Liver (tissue), 9 donors: ENCODE measurements around the gene COL15A1. TPM values are rescaled to one million over a fixed set of nuclear protein-coding genes. Genes with fewer than 3 reads are reported as not detected.

Experiments
- DNase-seq: peaks from one replicate; pipeline ENCODE4 v3.0.0-alpha.2; 2017; ENCODE audit warnings: low spot score
- H3K27ac ChIP-seq, 2 donors: one replicate each; pipeline ENCODE4 v1.7.0; 2013; ENCODE audit warnings: inconsistent platforms in 2 of 2, low read length in 2 of 2, control low read depth in 1 of 2, low read depth in 1 of 2, mild to moderate bottlenecking in 1 of 2
- H3K27me3 ChIP-seq, 4 donors: one replicate each; pipeline versions ENCODE4 v1.6.1 to v1.7.0; 2013; ENCODE audit warnings: low read length in 3 of 4, inconsistent platforms in 1 of 4, mild to moderate bottlenecking in 1 of 4, moderate library complexity in 1 of 4; ENCODE audit not compliant: control insufficient read depth in 4 of 4, insufficient read depth in 4 of 4
- H3K36me3 ChIP-seq, 4 donors: one replicate each; pipeline versions ENCODE4 v1.6.1 to v1.7.0; 2013; ENCODE audit warnings: low read length in 3 of 4, mild to moderate bottlenecking in 3 of 4, low read depth in 1 of 4, moderate library complexity in 1 of 4; ENCODE audit not compliant: control insufficient read depth in 4 of 4, insufficient read depth in 3 of 4
- H3K4me1 ChIP-seq, 4 donors: one replicate each; pipeline versions ENCODE4 v1.6.1 to v1.7.0; 2013; ENCODE audit warnings: low read length in 3 of 4, mild to moderate bottlenecking in 3 of 4, moderate library complexity in 1 of 4; ENCODE audit not compliant: control insufficient read depth in 4 of 4, insufficient read depth in 4 of 4
- H3K4me3 ChIP-seq, 3 donors: one replicate each; pipeline versions ENCODE4 v1.6.1 to v1.7.0; 2013; ENCODE audit warnings: low read length in 3 of 3, control low read depth in 1 of 3, low read depth in 1 of 3, mild to moderate bottlenecking in 1 of 3
- H3K9ac ChIP-seq, 2 donors: one replicate each; pipeline ENCODE4 v1.7.0; 2013; ENCODE audit warnings: low read length in 2 of 2, mild to moderate bottlenecking in 2 of 2, moderate library complexity in 2 of 2, control low read depth in 1 of 2, low read depth in 1 of 2
- H3K9me3 ChIP-seq, 4 donors: one replicate each; pipeline versions ENCODE4 v1.6.1 to v1.7.0; 2013; ENCODE audit warnings: low read length in 3 of 4; ENCODE audit not compliant: control insufficient read depth in 4 of 4
- ATF3 ChIP-seq: IDR thresholded peaks from 2 replicates; pipeline ENCODE4 v1.6.1; 2016; ENCODE audit warnings: antibody characterized with exemption
- EGR1 ChIP-seq, 2 donors: IDR thresholded peaks; 2 replicates each; pipeline ENCODE4 v1.6.1; 2016 to 2018; ENCODE audit warnings: antibody characterized with exemption in 2 of 2, low read depth in 2 of 2
- FOXA1 ChIP-seq: IDR thresholded peaks from 2 replicates; pipeline ENCODE4 v1.6.1; 2016; ENCODE audit warnings: antibody characterized with exemption
- FOXA2 ChIP-seq: IDR thresholded peaks from 2 replicates; pipeline ENCODE4 v1.6.1; 2016; ENCODE audit warnings: antibody characterized with exemption
- GABPA ChIP-seq, 2 donors: IDR thresholded peaks in 1 of 2; conservative IDR thresholded peaks in 1 of 2; 2 replicates each; pipeline ENCODE4 v1.6.1; 2016; ENCODE audit warnings: antibody characterized with exemption in 2 of 2, mild to moderate bottlenecking in 1 of 2, moderate library complexity in 1 of 2
- HNF4A ChIP-seq, 2 donors: conservative IDR thresholded peaks; 2 replicates each; pipeline ENCODE4 v1.6.1; 2016; ENCODE audit warnings: antibody characterized with exemption in 2 of 2, mild to moderate bottlenecking in 2 of 2
- HNF4G ChIP-seq: IDR thresholded peaks from 2 replicates; pipeline ENCODE4 v1.6.1; 2016; ENCODE audit warnings: antibody characterized with exemption
- JUND ChIP-seq, 2 donors: IDR thresholded peaks; 2 replicates each; pipeline ENCODE4 v1.6.1; 2016; ENCODE audit warnings: antibody characterized with exemption in 2 of 2
- MAX ChIP-seq: IDR thresholded peaks from 2 replicates; pipeline ENCODE4 v1.6.1; 2016; ENCODE audit warnings: antibody characterized with exemption
- NR2F2 ChIP-seq: IDR thresholded peaks from 2 replicates; pipeline ENCODE4 v1.6.1; 2016; ENCODE audit warnings: antibody characterized with exemption
- RAD21 ChIP-seq, 2 donors: IDR thresholded peaks; 2 replicates each; pipeline ENCODE4 v1.6.1; 2016; ENCODE audit warnings: antibody characterized with exemption in 2 of 2, mild to moderate bottlenecking in 2 of 2
- REST ChIP-seq: IDR thresholded peaks from 2 replicates; pipeline ENCODE4 v1.6.1; 2016; ENCODE audit warnings: antibody characterized with exemption, mild to moderate bottlenecking
- RXRA ChIP-seq, 2 donors: IDR thresholded peaks; 2 replicates each; pipeline ENCODE4 v1.6.1; 2017 to 2018; ENCODE audit warnings: antibody characterized with exemption in 2 of 2, mild to moderate bottlenecking in 1 of 2
- TAF1 ChIP-seq: conservative IDR thresholded peaks from 2 replicates; pipeline ENCODE4 v1.6.1; 2016; ENCODE audit warnings: antibody characterized with exemption, mild to moderate bottlenecking
- YY1 ChIP-seq: IDR thresholded peaks from 2 replicates; pipeline ENCODE4 v1.6.1; 2016; ENCODE audit warnings: antibody characterized with exemption, mild to moderate bottlenecking
- ZBTB33 ChIP-seq: IDR thresholded peaks from 2 replicates; pipeline ENCODE4 v1.6.1; 2016; ENCODE audit warnings: antibody characterized with exemption
- WGBS: extraction: QIAGEN DNeasy Blood & Tissue Kit; methylation state at CpG from one replicate; pipeline ENCODE4 v1.1.7; 2013; 5-methylcytosine and 5-hydroxymethylcytosine counted together
- polyA plus RNA-seq, 2 donors: library from polyadenylated mRNA; stranded (reverse) in 1 of 2; unstranded in 1 of 2; fragments of 200-250 nt in 1 of 2; fragments of >200 nt in 1 of 2; fragmentation: Nextera tagmentation in 1 of 2; extraction: Ambion mirVana in 1 of 2; gene quantifications; one replicate each; pipeline versions ENCODE4 v1.2.1 to v1.2.3, GENCODE V29; 2013 to 2015
- total RNA-seq, 2 donors: library from RNA; depleted of rRNA; stranded (reverse); fragments of >200 nt; gene quantifications; one replicate each; pipeline ENCODE4 v1.2.3, GENCODE V29; 2014
- donor health status: healthy.
- donor health status: healthy.
- donor health status: healthy.
- donor health status: healthy.
- donor health status: healthy.

COL15A1 gene
- total and polyA plus RNA-seq, 4 donors: 0.10 to 0.42 (median 0.24) TPM

- H3K27ac ChIP-seq: no peak overlapping the region
- DNase-seq: no peak
- no peak overlapping the region for H3K4me3 ChIP-seq
- H3K36me3 ChIP-seq: no peaks in the 10 kb centered on the region
- TF ChIP-seq YY1: no peak
- TF ChIP-seq HNF4A (conservative IDR thresholded peaks at IDR 0.05): no peak
- no peak for TF ChIP-seq HNF4G
- TF ChIP-seq RAD21 (IDR thresholded peaks at IDR 0.05): no peak
- TF ChIP-seq NR2F2: no peak
- no peak for TF ChIP-seq FOXA2
- TF ChIP-seq ZBTB33: no peak
- no peak for TF ChIP-seq TAF1
- TF ChIP-seq REST: no peak
- TF ChIP-seq MAX: no peak
- TF ChIP-seq EGR1 (IDR thresholded peaks at IDR 0.05; ENCODE audit: low read depth in 2 of 2): no peak
- TF ChIP-seq JUND (IDR thresholded peaks at IDR 0.05): no peak
- no peak for TF ChIP-seq GABPA (IDR thresholded peaks at IDR 0.05 in 1 of 2, conservative IDR thresholded peaks at IDR 0.05 in 1 of 2)
- peaks cover 0 to 10% (median 1%) of the 10 kb centered on the region in 4 donors for H3K27me3 ChIP-seq
- no peak overlapping the region for H3K9ac ChIP-seq
- H3K9me3 ChIP-seq: no peaks in the 10 kb centered on the region
- H3K4me1 ChIP-seq: no peaks in the 10 kb centered on the region
- 53% methylated on average over 6 of the region's 6 CpGs for whole genome bisulfite sequencing
Measured at GRCh38 chr9:99076483-99077171, 132.9 kb downstream of the COL15A1 start.

- no peaks in the 10 kb centered on the region for H3K4me1 ChIP-seq
- H3K27ac ChIP-seq: no peak overlapping the region
- no peak for DNase-seq
- no peaks in the 10 kb centered on the region for H3K36me3 ChIP-seq
- H3K27me3 ChIP-seq: peaks cover 0 to 12% (median 1%) of the 10 kb centered on the region in 4 donors
- WGBS: 72% methylated on average over 2 of the region's 2 CpGs
- TF ChIP-seq HNF4A (conservative IDR thresholded peaks at IDR 0.05) (no peak), RXRA (IDR thresholded peaks at IDR 0.05) (no peak), FOXA1 (no peak), ZBTB33 (no peak), YY1 (no peak), TAF1 (no peak), ATF3 (no peak), EGR1 (IDR thresholded peaks at IDR 0.05; ENCODE audit: low read depth in 2 of 2) (no peak), JUND (IDR thresholded peaks at IDR 0.05) (no peak)
- H3K9me3 ChIP-seq: no peaks in the 10 kb centered on the region
- H3K9ac ChIP-seq: no peak overlapping the region
- H3K4me3 ChIP-seq: no peak overlapping the region
Measured at GRCh38 chr9:99078717-99079116, 135.0 kb downstream of the COL15A1 start.
